ENCODE data around the gene ALLC. TPM values are rescaled to one million over a fixed set of nuclear protein-coding genes. Genes with fewer than 3 reads are reported as not detected.

Gene ALLC
- total and polyA plus RNA-seq, 10 of the 15 experiments (the other 5 are each of a cell fraction or from before 2014, with no cell fraction given): 0.05 TPM; not detected in 9

- TF ChIP-seq BMI1 (IDR thresholded peaks at IDR 0.05; ENCODE audit: borderline replicate concordance): no peak
- no peak for TF ChIP-seq SIN3A (IDR thresholded peaks at IDR 0.05; ENCODE audit: low read depth, low read length)
- TF ChIP-seq SUPT20H (IDR thresholded peaks at IDR 0.05; ENCODE audit: borderline replicate concordance, control insufficient read depth, low read depth, low read length): no peak
- TF ChIP-seq BCL11A (IDR thresholded peaks at IDR 0.05; ENCODE audit: low read depth, low read length): no peak
- no peak for TF ChIP-seq LARP7 (IDR thresholded peaks at IDR 0.05)
These were observed 46.4 kb upstream of the ALLC start (continued) for GRCh38 chr2:3611589-3611988.

DNA sequence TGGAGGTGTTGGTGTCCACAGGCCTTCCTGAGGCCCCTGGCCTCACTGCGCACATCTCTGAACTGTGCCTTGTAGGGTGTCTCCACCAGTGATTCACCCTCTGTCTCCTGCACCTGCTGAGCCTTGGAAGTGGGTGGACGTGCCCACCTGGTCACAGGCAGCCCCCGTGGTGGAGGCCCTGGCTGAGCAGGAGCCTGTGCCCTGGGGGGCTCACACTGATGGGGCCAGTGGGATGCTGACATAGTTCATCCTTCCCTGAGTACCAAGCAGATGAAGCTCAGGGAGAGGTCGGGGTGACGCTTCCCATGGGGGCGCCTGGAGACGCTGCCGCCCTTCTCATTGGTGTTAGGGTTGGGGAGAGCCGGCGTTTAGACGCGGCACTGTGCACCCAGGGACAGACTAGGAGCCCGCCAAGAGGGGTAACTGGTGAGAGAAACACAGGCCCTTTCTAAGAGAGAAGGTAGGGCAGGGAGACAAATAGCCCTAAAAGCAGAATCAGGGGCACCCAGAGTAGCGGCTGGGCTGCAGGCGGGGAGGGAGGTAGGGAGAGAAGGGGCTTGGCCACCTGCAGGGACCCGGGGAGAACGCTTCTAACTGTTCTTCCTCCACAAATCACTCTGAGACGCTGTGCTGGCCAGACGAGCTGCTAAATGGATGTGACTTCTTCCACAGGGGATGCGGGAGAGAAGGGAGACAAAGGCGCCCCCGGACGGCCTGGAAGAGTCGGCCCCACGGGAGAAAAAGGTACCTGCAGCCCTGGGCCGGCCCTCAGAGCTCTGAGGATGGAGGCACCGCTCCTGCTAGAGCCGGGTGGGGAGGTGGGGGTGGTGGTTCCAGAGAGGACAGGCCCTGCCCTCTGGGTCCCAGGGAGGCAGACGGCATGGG lies 45.1 kb upstream of the ALLC start:
- SMC1A ChIA-PET (ENCODE audit: uncharacterized antibody, unreplicated experiment): no interaction called here
- H3K36me3 ChIP-seq (ENCODE audit: control insufficient read depth in 2 of 2, insufficient read depth in 2 of 2, low read length in 1 of 2): no peaks in the 10 kb centered on the region
- peaks cover 10% of the 10 kb centered on the region for H3K4me1 ChIP-seq (ENCODE audit: control insufficient read depth, insufficient read depth, low read length)
- POLR2A ChIA-PET: interaction anchor here (1.9 kb wide), 1 partner anchor 12 kb away, joined by 4 read pairs; no protein-coding TSS in a partner anchor
- H3K4me2 ChIP-seq (ENCODE audit: control insufficient read depth, insufficient read depth): no peak overlapping the region
- no peak overlapping the region for H3K4me3 ChIP-seq
- H3K27me3 ChIP-seq (replicated peaks in 1 of 2; ENCODE audit: control insufficient read depth in 2 of 2, insufficient read depth in 2 of 2, low read length in 1 of 2): no peaks in the 10 kb centered on the region
- ATAC-seq (no peak), FAIRE-seq (no peak), DNase-seq (ENCODE audit: low read depth, low spot score) (no peak)
- CTCF ChIA-PET: interaction anchor here (1.1 kb wide), 1 partner anchor 151 kb away, joined by 4 read pairs; no protein-coding TSS in a partner anchor
- intact Hi-C loops (cut with micrococcal nuclease; ENCODE audit: unreplicated experiment) (no loop called here), in situ Hi-C loops (cut with MboI) (no loop called here)
- BruUV-seq (replicated peaks): no TSS peak
- H3K9ac ChIP-seq (ENCODE audit: control insufficient read depth, insufficient read depth, low read length): no peak overlapping the region
- H3K9me3 ChIP-seq (replicated peaks; ENCODE audit: control insufficient read depth, insufficient read depth, low read length): no peaks in the 10 kb centered on the region; the same call in 2 of the 3 replicates
- 67% methylated on average over 27 of the region's 29 CpGs for WGBS (ENCODE audit: insufficient coverage, insufficient replicate concordance, low lambda C conversion rate, missing lambda C conversion rate)
- H3K27ac ChIP-seq (ENCODE audit: control insufficient read depth, insufficient read depth): no peak overlapping the region
- no peak overlapping the region for H2AFZ ChIP-seq (ENCODE audit: control insufficient read depth, low read depth, low read length)
- RAD21 ChIA-PET (ENCODE audit: unreplicated experiment): no interaction called here
- H4K20me1 ChIP-seq (ENCODE audit: control insufficient read depth, insufficient read depth): no peaks in the 10 kb centered on the region
- no peaks in the 10 kb centered on the region for H3K79me2 ChIP-seq (ENCODE audit: control insufficient read depth, insufficient read depth, low read length)
- no peak for TF ChIP-seq E4F1 (IDR thresholded peaks at IDR 0.05; ENCODE audit: borderline replicate concordance, partially characterized antibody)
- no peak for TF ChIP-seq SMARCA5 (IDR thresholded peaks at IDR 0.05)
- no peak for TF ChIP-seq POLR2AphosphoS2 (IDR thresholded peaks at IDR 0.05; ENCODE audit: low read depth, low read length)
- no peak for TF ChIP-seq SIN3A (IDR thresholded peaks at IDR 0.05; ENCODE audit: low read depth, low read length)
- TF ChIP-seq, protein P1, sequence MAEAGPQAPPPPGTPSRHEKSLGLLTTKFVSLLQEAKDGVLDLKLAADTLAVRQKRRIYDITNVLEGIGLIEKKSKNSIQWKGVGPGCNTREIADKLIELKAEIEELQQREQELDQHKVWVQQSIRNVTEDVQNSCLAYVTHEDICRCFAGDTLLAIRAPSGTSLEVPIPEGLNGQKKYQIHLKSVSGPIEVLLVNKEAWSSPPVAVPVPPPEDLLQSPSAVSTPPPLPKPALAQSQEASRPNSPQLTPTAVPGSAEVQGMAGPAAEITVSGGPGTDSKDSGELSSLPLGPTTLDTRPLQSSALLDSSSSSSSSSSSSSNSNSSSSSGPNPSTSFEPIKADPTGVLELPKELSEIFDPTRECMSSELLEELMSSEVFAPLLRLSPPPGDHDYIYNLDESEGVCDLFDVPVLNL (IDR thresholded peaks at IDR 0.05; ENCODE audit: low read depth, low read length): no peak
- no peak for TF ChIP-seq FOS (IDR thresholded peaks at IDR 0.05; ENCODE audit: borderline replicate concordance, extremely low read depth, insufficient read length)
- no peak for TF ChIP-seq HDAC6 (IDR thresholded peaks at IDR 0.05; ENCODE audit: unreplicated experiment)
- TF ChIP-seq PML (IDR thresholded peaks at IDR 0.05; ENCODE audit: low read length): no peak
- TF ChIP-seq RELA (IDR thresholded peaks at IDR 0.05; ENCODE audit: borderline replicate concordance, partially characterized antibody): no peak
- TF ChIP-seq BACH1 (IDR thresholded peaks at IDR 0.05; ENCODE audit: borderline replicate concordance): no peak
- TF ChIP-seq KLF5 (IDR thresholded peaks at IDR 0.05; ENCODE audit: partially characterized antibody): no peak
- no peak for TF ChIP-seq YBX1 (IDR thresholded peaks at IDR 0.05)
- no peak for TF ChIP-seq CHD2 (IDR thresholded peaks at IDR 0.05; ENCODE audit: borderline replicate concordance, low read depth, low read length)

Data from GM12878 (cell line).